Cardiac muscle cell (in vitro differentiated cells and primary cell): ENCODE measurements around the gene FGFBP2. TPM values are rescaled to one million over a fixed set of nuclear protein-coding genes. Genes with fewer than 3 reads are reported as not detected.

Source experiments
- DNase-seq, 2 donors: peaks; one replicate each; pipeline versions ENCODE4 v3.0.0 to v3.0.0-alpha.2; 2010 to 2017; ENCODE audit warnings: low read depth in 1 of 2, low spot score in 1 of 2
- H3K27ac ChIP-seq: fragments of 200-600 bp; sonication (generic); 2 replicates; pipeline ENCODE4 v1.5.1; 2016
- H3K27me3 ChIP-seq: fragments of 200-600 bp; sonication (generic); 2 replicates; pipeline ENCODE4 v1.6.0; 2016; ENCODE audit warnings: control low read depth
- H3K36me3 ChIP-seq: fragments of 200-600 bp; sonication (generic); 2 replicates; pipeline ENCODE4 v1.5.1; 2016; ENCODE audit warnings: control low read depth
- H3K4me1 ChIP-seq: fragments of 200-600 bp; sonication (generic); 2 replicates; pipeline ENCODE4 v1.8.1; 2017; ENCODE audit warnings: low read depth, mild to moderate bottlenecking, mixed run types
- H3K4me3 ChIP-seq: fragments of 200-600 bp; sonication (generic); 2 replicates; pipeline ENCODE4 v1.5.1; 2016; ENCODE audit warnings: mild to moderate bottlenecking
- H3K9me3 ChIP-seq: fragments of 200-600 bp; sonication (generic); 2 replicates; pipeline ENCODE4 v1.5.1; 2017; ENCODE audit warnings: low read depth, mild to moderate bottlenecking, control low read depth
- polyA plus RNA-seq: library from polyadenylated mRNA; unstranded; fragments of >200 nt; fragmentation: Nextera tagmentation; extraction: Ambion mirVana; gene quantifications from 2 replicates; pipeline ENCODE4 v1.2.1, GENCODE V29; 2016
- total RNA-seq: library from RNA; depleted of rRNA; stranded (reverse); fragments of >200 nt; gene quantifications from 2 replicates; pipeline ENCODE4 v1.2.3, GENCODE V29; 2016
- TF ChIP-seq, protein P1 (sequence below): IDR thresholded peaks from 2 replicates; pipeline ENCODE4 v1.5.1; 2012; ENCODE audit warnings: low read depth, mild to moderate bottlenecking, low read length

The FGFBP2 gene
- total and polyA plus RNA-seq, 2 experiments from 2014 or later = not detected

DNA sequence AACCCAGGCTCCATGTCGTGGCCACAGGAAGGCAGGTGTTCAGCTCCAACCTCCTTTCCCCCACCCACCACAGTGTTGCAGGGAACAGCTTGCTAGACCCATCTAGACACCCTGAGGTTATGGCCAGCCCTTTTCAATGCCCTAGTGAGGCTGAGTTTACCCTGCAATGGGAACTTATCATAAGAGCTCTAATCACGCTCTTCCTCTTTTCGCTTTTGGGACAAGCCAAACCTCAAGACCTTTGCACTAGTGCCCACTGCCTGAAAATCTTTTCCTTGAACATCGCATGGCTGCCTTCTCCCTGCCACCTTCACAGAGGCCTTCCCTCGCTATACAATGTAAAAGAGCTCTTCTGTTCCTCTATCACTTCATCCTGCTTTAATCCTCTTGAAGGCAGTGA, 2.4 kb upstream of the FGFBP2 start:
- no peaks in the 10 kb centered on the region for H3K36me3 ChIP-seq
- DNase-seq = no peak
- no peak overlapping the region for H3K27ac ChIP-seq
- H3K9me3 ChIP-seq = no peaks in the 10 kb centered on the region
- TF ChIP-seq, protein P1, sequence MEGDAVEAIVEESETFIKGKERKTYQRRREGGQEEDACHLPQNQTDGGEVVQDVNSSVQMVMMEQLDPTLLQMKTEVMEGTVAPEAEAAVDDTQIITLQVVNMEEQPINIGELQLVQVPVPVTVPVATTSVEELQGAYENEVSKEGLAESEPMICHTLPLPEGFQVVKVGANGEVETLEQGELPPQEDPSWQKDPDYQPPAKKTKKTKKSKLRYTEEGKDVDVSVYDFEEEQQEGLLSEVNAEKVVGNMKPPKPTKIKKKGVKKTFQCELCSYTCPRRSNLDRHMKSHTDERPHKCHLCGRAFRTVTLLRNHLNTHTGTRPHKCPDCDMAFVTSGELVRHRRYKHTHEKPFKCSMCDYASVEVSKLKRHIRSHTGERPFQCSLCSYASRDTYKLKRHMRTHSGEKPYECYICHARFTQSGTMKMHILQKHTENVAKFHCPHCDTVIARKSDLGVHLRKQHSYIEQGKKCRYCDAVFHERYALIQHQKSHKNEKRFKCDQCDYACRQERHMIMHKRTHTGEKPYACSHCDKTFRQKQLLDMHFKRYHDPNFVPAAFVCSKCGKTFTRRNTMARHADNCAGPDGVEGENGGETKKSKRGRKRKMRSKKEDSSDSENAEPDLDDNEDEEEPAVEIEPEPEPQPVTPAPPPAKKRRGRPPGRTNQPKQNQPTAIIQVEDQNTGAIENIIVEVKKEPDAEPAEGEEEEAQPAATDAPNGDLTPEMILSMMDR = no peak
- H3K4me3 ChIP-seq = no peak overlapping the region
- H3K27me3 ChIP-seq = no peaks in the 10 kb centered on the region
- no peaks in the 10 kb centered on the region for H3K4me1 ChIP-seq

- Histone ChIP-seq H3K27ac (no peak overlapping the region), H3K4me1 (no peaks in the 10 kb centered on the region), H3K9me3 (no peaks in the 10 kb centered on the region), H3K27me3 (no peaks in the 10 kb centered on the region), H3K36me3 (no peaks in the 10 kb centered on the region), H3K4me3 (no peak overlapping the region)
- TF ChIP-seq, protein P1 = no peak
- DNase-seq = no peak
These were observed 1.2 kb upstream of the FGFBP2 start for GRCh38 chr4:15964159-15964558.

- Histone ChIP-seq H3K4me3 (no peak overlapping the region), H3K36me3 (no peaks in the 10 kb centered on the region), H3K27me3 (no peaks in the 10 kb centered on the region), H3K27ac (no peak overlapping the region), H3K9me3 (no peaks in the 10 kb centered on the region), H3K4me1 (no peaks in the 10 kb centered on the region)
- TF ChIP-seq, protein P1 = no peak
- DNase-seq = no peak
These were observed 601 bp upstream of the FGFBP2 start for GRCh38 chr4:15963576-15963975.

DNA sequence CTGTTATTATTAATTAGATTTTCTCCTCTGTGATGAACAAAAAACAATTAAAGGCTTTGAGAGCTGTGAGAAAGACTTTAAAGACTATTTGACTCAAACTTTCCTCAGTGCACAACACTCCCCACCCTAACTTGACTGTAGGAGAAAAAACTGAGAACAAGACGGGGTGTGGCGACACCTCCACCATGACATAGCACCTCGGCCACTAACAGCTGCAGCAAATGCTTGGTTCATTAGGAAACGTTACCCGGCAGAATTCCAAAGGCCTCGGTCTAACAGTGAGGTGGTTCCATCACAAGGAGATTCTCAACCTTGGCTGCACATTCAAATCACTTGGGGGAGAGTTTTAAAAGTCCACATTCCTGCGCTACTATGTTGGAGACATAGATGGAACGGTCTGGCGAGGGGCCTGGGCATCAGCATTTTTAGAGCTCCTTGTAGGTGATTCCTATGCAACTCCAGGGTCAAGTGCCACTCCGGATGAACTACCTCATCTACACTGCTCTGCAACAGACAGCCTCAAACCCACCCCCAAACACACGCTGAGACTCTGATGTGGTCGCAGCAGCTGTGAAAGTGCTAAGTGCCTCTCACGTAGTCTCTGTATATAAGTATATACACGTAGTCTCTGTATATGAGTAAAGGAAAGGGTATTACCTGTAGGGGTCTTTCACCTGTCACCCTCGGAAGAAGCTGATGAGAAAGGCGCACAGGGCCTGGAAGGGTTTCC, 1.0 kb downstream of the FGFBP2 start:
- no peak overlapping the region for H3K4me3 ChIP-seq
- H3K4me1 ChIP-seq = no peaks in the 10 kb centered on the region
- H3K36me3 ChIP-seq = no peaks in the 10 kb centered on the region
- H3K27ac ChIP-seq = no peak overlapping the region
- TF ChIP-seq, protein P1 = no peak
- no peaks in the 10 kb centered on the region for H3K27me3 ChIP-seq
- no peak for DNase-seq
- no peaks in the 10 kb centered on the region for H3K9me3 ChIP-seq

GRCh38 chr4:15958562-15958961, 4.4 kb downstream of the FGFBP2 start:
- Histone ChIP-seq H3K4me3 (no peak overlapping the region), H3K27ac (no peak overlapping the region), H3K36me3 (no peaks in the 10 kb centered on the region), H3K27me3 (no peaks in the 10 kb centered on the region), H3K4me1 (no peaks in the 10 kb centered on the region), H3K9me3 (no peaks in the 10 kb centered on the region)
- TF ChIP-seq, protein P1 = no peak
- no peak for DNase-seq
